GM21723 (cell line): Measurements from ENCODE around the gene ARHGEF5.
"Not testable (repeated sequence)": the region's sequence is repeated elsewhere in the genome, so short reads cannot be mapped to it uniquely, and the experiment has no call there.

Source experiments
- ATAC-seq: cut with Tn5 transposase; IDR thresholded peaks from one replicate; pipeline ENCODE4 v1.9.1; 2021; ENCODE audit warnings: mild to moderate bottlenecking, moderate library complexity; ENCODE audit not compliant: unreplicated experiment

The ARHGEF5 gene

DNA sequence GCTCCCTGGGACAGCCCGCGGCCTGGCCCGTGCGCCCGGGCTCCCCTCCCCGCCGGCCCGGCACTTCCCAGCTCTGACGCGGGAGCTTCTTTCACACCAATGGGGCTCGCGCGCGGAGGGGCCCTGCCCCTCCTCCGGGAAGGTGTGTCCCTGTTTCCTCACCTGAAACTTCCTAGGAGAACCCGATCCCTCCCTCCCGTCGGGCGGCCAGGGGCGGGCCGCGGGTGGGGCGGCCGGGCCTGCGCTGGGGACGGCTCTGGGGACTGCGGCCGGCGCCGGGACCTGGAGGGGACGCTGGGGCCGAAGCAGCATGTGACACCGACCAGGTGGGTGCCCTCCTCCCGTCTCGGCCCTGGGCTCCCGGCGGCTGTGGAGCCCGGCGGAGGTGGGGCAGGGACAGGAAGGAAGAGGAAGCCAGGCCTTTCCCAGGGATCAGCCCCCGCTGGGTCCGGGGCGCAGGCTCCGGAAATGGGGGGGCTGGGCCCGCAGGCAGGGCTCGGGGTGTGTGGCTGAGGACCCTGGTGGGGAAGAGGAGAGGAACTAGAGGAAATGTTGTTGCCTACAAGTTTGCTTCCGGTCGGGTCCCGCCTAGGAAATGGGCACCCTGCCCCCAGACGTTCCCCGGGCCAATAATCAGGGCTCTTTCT, at the start of gene ARHGEF5:
TSS of gene ARHGEF5 (plus strand) at position 227 of the 647 bp plus-strand sequence. CDS start 7,268 bp downstream, outside the sequence.
- ATAC-seq, result peak; percentile 79

DNA sequence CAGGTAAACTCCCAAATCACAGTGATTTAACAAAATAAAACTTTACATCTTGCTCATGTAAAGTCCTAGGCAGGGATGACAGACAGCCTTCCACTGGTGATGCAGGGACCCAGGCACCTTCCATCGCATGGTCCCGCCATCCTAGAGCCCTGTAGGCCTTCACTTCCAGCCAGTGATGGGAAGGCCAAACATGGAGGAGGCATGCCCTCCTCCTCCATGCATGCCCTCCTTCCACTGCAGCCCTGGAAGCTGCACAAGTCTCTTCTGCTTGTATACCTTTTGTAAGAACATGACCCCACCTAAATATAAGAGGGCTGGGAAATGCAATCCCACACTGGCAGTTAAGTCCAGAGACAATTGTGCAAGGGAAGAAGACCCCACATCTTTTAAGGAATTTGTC, 45.5 kb upstream of the ARHGEF5 start:
- not testable (repeated sequence) for ATAC-seq

DNA sequence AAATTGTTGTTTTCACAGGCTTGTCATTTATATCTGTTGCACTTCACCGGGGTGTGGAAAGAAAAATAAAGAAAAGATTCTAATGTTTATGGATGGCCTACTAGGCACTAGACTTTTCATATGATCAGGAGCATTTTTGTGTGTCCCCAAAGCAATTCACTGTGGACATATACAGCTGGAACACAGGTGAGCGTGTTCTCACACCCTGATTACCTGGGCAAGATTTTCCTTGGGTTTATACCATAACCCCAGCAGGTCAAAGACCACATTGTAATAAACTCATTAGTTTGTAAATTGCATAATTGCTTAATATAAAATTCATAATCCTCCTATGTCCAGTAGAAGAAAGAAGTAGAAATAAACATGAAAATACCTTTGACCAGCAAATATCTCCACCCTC, 44.0 kb upstream of the ARHGEF5 start:
- not testable (repeated sequence) for ATAC-seq

DNA sequence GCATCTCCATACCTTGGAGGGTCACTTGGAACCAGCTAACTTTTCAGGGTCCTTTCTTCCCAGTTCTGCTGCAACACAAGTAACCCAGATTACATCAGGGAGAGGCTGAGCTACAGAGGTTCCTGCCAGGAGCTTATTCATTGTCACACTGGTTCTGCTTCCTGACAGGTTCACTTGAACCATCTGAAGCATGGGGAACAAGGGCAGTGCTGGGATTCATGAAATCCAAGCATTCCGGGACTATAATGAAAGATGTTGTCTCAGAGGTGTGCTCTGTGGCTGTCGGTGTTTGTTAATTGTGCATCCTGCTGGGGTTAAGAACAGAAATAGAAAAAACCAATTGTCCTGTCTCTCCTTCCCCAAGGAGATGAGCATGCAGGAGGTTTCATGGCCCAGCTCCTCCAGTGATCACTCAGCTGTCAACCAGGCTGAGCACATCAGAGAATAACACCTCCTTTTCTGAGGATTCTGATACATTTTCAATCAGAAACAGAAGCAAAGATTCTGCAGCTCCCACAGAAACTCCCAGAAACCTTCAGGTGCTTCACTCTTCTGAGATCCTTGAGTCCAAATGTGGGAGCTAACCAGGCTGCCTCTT, 43.2 kb upstream of the ARHGEF5 start, which contains the start of gene OR2A1:
TSS of gene OR2A1 (plus strand) at position 548 of the 598 bp plus-strand sequence. CDS start 5,706 bp downstream, outside the sequence.
- not testable (repeated sequence) for ATAC-seq

DNA sequence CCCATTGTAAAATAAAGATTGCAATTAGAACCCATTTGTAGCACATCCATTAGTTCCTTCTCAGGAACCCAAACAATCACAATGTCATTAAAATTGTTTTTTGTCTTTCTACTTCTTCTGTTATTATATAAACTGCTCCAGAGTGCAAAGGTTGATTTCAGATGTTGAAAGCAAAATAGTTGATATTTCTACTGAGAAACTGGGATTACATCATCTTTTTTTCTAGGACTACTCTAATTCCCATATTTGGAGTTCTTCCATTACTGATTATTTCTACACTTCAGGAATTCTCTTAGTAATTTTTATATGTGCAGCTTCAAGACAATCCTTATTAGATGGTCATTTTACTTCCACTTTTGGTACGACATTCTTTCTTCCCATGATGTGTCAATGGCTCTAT, 37.7 kb upstream of the ARHGEF5 start:
- not testable (repeated sequence) for ATAC-seq

DNA sequence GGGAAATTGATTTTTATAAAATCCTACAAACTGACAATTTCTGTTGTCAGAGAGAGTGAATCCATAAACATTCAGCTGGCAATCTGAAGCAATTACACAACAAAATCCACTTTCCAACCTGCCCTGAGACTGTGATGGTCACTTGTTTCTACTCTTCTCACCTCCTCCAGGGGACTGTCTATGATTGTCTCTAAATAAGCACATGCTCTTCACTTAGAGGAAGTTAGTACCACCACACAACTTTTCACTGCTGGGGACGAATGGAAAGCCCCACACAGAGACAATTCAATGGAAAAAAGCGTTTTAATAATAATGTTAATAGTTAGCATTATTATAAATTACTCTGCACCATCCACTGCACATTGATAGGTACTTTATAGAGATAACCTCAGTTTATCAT, 35.7 kb upstream of the ARHGEF5 start:
- not testable (repeated sequence) for ATAC-seq

DNA sequence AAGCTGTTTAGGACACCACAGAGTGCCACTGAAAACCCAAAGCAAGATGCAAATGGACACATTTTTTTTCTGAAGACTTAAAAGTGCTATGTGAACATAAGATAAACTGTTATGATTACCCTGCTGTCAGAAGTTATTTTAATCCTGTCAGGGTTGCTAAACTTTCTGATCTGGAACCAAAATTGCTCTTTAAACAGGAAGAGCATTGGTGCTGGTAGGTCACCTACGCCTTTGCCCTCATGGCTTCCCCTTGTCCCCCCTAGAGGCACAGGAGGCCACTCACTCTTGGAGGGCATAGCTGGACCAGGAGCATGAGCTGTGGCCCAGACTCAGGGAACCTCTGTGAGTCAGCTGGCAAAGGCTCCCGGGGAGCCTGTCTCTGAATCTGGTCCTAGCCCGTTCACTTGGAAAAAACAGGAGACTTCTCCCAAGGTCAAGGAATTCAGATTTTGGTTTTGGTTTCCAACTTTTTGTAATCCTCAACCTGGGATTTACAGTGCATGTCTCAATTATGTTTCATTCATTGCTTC, 33.5 kb upstream of the ARHGEF5 start:
- ATAC-seq, result not testable (repeated sequence)

DNA sequence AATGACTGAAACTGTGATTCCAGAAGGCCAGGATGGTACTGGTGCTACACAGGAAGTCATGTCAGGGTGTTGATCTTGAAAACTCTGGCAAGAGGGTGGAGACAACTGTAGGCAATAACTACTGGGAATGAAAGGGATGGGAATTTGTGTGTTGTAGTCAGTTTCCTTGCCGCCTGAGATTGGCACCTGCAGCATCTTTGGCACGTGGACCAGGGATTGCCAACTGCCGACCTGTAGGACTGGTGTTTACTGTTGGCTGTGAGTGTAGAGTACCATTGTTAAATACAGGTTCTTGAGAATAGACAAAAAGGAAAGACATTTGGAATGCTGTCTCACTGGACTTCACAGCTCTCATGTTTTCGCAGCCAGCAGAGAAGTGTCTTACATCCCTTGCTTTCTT, 31.8 kb upstream of the ARHGEF5 start:
- ATAC-seq, result not testable (repeated sequence)

DNA sequence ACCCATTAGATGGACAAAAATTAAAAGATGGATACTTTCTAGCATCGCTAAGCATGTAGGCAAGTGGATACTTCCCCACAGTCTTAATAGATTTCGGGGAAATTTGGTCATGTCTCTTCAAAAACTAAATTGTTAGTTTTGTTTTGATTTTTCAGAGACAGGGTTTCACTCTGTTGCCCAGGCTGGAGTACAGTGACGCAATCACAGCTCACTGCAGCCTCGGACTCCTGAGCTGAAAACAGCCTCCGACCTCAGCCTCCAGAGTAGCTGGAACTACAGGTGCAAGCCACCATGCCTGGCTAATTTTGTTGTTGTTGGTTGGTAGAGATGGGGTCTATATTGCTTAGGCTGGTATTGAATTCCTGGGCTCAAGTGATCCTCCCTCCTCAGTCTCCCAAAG, 29.3 kb upstream of the ARHGEF5 start:
- ATAC-seq, result not testable (repeated sequence)

DNA sequence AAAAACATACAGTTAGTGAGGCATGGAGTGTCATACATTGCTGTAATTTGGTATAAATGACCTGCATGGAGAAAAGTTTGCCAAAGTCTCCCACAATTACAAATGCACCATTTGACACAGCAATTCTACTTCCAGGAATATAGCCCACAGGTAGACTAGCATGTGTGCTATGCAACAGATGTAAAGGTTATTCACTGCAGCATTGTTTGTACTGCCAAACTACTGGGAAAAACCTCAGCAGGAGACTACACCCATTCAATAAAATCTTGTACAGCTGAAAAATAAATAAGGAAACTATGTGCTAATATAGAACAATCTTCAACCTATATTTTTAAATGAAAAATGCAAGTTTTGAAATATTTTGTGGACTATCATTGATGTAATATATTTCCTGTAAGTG, 25.2 kb upstream of the ARHGEF5 start:
- ATAC-seq, result not testable (repeated sequence)

DNA sequence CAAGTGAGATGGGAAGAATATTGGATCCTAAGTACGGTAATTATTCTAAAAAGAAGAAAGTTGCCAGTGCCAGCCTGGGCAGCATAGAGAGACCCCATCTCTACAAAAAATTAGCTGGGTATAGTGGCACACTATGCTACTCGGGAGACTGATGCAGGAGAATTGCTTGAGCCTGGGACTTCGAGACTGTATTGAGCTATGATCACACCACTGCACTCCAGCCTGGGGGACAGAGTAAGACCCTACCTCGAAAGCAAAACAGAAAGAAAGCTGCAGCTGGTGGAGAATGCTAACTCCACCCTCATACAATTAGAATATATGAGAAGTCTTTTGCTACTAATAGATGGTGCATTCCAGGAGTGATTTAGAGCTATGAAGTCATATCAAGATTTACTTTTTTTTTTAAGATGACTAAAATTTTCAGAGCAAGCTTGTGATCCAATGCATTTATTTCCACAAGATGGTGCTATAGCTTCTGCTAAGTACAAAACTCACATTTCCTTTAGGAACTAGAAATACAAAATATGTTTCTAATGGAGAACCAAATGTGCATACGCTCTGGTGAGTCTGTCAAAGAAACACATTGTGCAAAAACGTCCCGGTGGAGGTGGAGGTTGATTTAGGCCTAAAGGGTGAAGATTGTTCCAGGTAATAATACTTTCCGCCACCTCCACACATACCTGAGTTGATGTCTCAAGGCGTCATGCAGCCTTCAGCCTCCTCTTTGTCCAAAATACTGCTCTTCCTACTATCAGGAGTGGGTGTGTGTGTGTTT, 23.8 kb upstream of the ARHGEF5 start:
- ATAC-seq, result not testable (repeated sequence)

DNA sequence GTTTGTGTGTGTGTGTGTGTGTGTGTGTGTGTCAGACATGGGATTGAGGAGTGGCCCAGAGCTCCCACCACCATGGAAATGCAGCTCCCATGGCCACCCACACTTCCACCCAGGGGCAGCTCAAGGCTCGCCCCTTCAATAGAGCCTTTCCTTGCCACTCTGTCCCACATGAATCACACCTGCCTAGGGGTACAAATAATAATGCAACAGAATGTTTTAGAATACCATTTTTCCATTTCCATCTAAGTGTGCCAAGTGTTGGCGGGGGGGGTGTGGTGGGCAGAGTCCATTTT, 23.3 kb upstream of the ARHGEF5 start:
- ATAC-seq, result not testable (repeated sequence)

DNA sequence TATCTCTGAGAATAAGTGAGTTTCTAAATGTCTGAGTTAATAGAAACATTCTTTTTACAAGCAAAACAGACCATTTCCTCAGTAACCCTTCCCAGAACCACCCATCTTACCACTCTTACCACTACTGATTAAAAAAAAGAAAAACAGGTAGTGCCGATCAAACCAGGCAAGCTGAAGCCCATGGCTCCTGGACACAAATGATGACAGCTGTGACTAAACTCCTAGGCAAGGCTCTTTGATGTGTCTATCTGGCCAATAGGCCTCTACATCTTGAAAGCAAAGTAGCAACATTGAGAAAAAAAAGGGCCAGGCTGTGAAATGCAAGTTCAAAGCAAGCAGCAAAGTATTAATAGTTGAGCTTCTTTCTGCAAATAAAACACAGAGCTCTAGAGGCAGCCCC, 6.6 kb upstream of the ARHGEF5 start:
- ATAC-seq, result peak; percentile 34

DNA sequence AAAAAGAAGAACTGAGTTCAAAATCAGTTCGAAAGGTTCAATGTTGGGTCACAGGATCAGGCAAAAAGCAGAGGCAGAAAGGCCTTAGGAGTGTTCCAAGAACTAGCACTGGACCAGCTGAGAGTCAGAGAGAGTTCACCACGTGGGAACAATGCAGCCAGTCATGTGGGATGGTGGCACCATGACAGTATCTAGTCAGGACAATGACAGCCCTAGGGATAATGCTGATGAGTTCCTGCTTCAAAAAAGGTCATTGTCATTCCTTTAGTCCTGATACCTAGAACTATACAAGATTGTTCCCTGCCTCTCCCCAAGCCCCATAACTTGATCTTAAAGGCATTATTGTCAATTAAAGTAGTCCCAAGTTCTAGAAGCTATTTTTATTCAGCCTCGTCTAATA, 3.5 kb upstream of the ARHGEF5 start:
- not testable (repeated sequence) for ATAC-seq

DNA sequence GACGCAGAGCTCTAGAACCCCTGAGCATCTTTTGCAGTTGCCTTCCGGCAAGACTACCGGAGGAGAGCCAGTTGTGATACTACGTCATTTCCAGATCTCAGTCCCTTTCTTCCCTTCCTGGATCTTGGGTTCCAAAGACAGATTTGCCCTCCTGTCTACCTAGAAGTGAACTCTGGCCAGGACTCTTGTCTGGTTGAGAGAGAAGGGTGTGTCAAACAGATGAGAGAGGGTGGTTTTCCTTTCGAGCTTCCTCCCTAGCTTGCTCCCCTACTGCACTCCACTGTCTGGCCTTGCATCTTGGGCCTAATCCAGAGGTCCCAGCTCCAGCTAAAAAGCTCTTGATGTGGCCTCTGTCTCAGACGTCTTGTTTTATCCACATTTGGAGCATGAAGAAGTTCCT, 983 bp downstream of the ARHGEF5 start:
- ATAC-seq, result not testable (repeated sequence)

DNA sequence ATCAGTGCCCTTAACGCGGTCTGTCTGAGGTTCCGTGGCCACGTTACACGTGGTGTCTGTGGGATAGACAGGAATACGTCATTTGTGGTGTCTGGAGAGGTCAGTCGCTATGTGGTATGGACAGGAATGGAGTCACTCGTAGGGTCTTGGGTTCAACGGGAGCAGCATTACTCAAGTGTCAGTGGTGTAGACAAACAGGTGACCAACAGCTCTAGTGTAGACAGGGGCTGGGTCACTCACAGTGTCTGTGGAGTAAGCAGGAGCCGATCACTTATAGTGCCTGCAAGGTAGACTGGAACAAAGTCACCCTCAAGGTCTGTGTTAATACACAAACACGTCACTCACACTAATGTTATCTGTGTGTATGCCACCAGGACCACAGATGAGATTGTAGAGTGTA, 1.7 kb downstream of the ARHGEF5 start:
- not testable (repeated sequence) for ATAC-seq

DNA sequence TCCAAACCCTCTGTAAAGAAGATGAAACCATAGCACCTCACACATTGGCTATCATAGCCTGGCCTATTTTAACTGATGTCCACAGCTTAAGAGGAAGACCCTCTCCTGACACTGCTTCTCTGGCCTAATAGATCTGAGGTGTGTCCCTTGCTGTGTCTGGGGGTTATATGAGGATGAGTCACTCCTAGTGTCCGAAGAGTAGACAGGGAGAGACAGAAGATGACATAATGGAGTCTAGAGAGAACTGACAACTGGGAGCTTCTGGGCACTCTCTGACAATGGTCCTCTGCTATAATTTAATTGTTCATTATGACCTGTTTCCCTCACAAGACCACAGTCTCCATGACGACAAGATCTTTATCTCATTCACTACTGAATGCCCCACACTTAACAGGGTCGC, 6.9 kb downstream of the ARHGEF5 start:
- not testable (repeated sequence) for ATAC-seq

DNA sequence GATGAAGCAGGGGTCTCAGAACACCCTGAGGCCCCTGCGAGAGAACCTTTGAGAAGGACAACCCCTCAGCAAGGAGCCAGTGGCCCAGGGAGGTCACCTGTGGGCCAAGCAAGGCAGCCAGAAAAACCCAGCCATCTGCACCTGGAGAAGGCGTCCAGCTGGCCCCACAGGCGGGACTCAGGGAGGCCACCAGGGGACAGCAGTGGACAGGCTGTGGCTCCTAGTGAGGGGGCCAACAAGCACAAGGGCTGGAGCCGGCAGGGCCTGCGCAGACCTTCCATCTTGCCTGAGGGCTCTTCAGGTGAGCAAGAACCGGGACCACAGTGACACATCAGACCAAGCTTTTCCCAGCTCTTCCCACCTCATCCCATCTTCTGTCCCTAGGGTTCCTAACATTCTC, 10.3 kb downstream of the ARHGEF5 start:
- not testable (repeated sequence) for ATAC-seq

DNA sequence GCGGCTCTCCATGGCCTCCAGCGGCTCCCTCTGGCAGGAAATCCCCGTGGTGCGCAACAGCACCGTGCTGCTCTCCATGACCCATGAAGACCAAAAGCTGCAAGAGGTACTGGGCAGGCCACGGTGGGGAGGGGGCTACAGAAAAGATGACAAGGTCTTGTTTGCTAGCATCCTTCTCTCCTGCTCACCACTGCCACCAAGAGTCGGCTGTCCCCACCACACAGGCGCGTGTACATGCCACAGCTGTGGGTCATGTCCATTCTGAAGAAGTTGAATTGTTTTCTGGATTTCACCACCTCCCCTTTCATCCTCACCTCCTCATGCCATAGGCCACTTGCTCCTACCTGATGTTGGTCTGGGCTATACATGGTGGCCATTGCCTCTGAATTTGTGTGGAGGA, 12.0 kb downstream of the ARHGEF5 start:
- ATAC-seq, result not testable (repeated sequence)

DNA sequence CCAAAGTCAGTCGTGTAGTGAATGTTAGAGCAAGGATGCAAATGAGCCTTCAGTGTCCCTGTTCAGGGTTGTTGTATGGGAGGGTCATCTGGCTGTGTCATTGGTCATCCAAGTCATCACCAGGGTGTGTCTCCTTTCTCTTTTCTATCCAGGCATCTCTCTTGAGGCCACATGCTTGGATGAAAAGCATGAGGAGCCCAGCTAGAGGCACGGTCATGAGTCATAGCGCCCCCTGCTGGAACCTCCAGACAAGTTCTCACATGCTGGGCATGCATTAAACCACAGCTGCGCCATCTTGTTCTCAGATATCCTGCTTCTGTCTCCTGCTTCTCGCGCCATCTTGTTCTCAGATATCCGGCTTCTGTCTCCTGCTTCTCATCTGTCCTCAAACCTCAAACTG, 14.0 kb downstream of the ARHGEF5 start:
- not testable (repeated sequence) for ATAC-seq

DNA sequence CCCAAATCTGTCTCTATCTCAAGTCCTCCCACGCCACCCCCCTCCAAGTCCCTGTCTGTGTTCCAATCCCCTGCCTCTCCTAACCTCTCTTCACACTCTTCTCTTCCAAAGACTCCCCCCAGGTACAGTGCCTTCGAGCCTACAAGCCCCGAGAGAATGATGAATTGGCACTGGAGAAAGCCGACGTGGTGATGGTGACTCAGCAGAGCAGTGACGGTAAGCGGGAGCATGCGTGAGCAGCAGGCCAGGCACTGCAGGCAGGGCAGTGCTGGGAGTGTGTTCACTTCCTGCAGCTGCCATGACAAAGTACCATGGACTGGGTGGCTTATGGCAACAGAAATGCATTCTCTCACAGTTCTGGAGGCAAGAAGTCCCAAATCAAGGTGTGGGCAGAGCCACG, 23.4 kb downstream of the ARHGEF5 start:
- ATAC-seq, result no peak
